VCaP (cell line): ENCODE results near the gene HEPHL1.
A peak's percentile ranks its signal among the peaks of the same experiment; 100 is the strongest.

ENCODE experiments used
- H3K27ac ChIP-seq: fragments of 450-650 bp; 2 replicates; pipeline ENCODE4 v1.5.1; 2017
- CTCF ChIP-seq: fragments of 450-650 bp; conservative IDR thresholded peaks from 2 replicates; pipeline ENCODE4 v1.5.1; 2017; ENCODE audit warnings: mild to moderate bottlenecking, moderate library complexity

Gene HEPHL1

GRCh38 chr11:93984936-93985335 is 36.2 kb upstream of the HEPHL1 start:
- H3K27ac ChIP-seq = no peak overlapping the region
- TF ChIP-seq CTCF = no peak

GRCh38 chr11:93986716-93987115 is 34.4 kb upstream of the HEPHL1 start:
- H3K27ac ChIP-seq = peak overlapping the region; percentile 24; the same call in 1 of the 2 replicates
- no peak for TF ChIP-seq CTCF

- H3K27ac ChIP-seq = no peak overlapping the region
- no peak for TF ChIP-seq CTCF
These were observed 32.7 kb upstream of the HEPHL1 start for GRCh38 chr11:93988455-93988854.

- H3K27ac ChIP-seq = no peak overlapping the region
- no peak for TF ChIP-seq CTCF
These were observed 32.2 kb upstream of the HEPHL1 start for GRCh38 chr11:93988912-93989311.

- TF ChIP-seq CTCF = no peak
- no peak overlapping the region for H3K27ac ChIP-seq
These were observed 27.4 kb upstream of the HEPHL1 start for GRCh38 chr11:93993747-93994146.

- no peak for TF ChIP-seq CTCF
- no peak overlapping the region for H3K27ac ChIP-seq
These were observed 23.4 kb upstream of the HEPHL1 start for GRCh38 chr11:93997741-93998140.

GRCh38 chr11:94000659-94001058 is 20.5 kb upstream of the HEPHL1 start:
- no peak overlapping the region for H3K27ac ChIP-seq
- TF ChIP-seq CTCF = no peak

- no peak overlapping the region for H3K27ac ChIP-seq
- TF ChIP-seq CTCF = no peak
These were observed 18.9 kb upstream of the HEPHL1 start for GRCh38 chr11:94002226-94002625.
